Fibroblast of skin of left quadriceps (primary cell): Measurements from ENCODE around the gene HAAO.

ENCODE experiments used
- DNase-seq, 2 experiments: peaks; one replicate each; pipeline ENCODE4 v3.0.0-alpha.2; 2013; ENCODE audit warnings: low read depth in 2 of 2

Gene HAAO

GRCh38 chr2:42793334-42794270 is 1.2 kb upstream of the HAAO start:
- no peak for DNase-seq

GRCh38 chr2:42792087-42792582 is 248 bp downstream of the HAAO start:
- no peak for DNase-seq

GRCh38 chr2:42791606-42792005 is 777 bp downstream of the HAAO start:
- no peak for DNase-seq

- no peak for DNase-seq
Measured at GRCh38 chr2:42789751-42790150, 2.6 kb downstream of the HAAO start.

- DNase-seq, result no peak
Measured at GRCh38 chr2:42788882-42789281, 3.5 kb downstream of the HAAO start.

- no peak for DNase-seq
Measured at GRCh38 chr2:42788478-42788793, 3.9 kb downstream of the HAAO start.

GRCh38 chr2:42787788-42788477 is 4.5 kb downstream of the HAAO start:
- no peak for DNase-seq

- no peak for DNase-seq
Measured at GRCh38 chr2:42787424-42787787, 5.0 kb downstream of the HAAO start.

GRCh38 chr2:42786561-42787345 is 5.6 kb downstream of the HAAO start:
- DNase-seq, result no peak

GRCh38 chr2:42784204-42784880 is 8.0 kb downstream of the HAAO start:
- no peak for DNase-seq

- DNase-seq, result no peak
Measured at GRCh38 chr2:42783511-42783910, 8.9 kb downstream of the HAAO start.

- DNase-seq, result no peak
Measured at GRCh38 chr2:42781181-42781580, 11.2 kb downstream of the HAAO start.

- DNase-seq, result no peak
Measured at GRCh38 chr2:42777883-42778805, 14.2 kb downstream of the HAAO start.

- DNase-seq, result no peak
Measured at GRCh38 chr2:42775810-42776209, 16.6 kb downstream of the HAAO start.

GRCh38 chr2:42775186-42775585 is 17.2 kb downstream of the HAAO start:
- no peak for DNase-seq

GRCh38 chr2:42771546-42772153 is 20.7 kb downstream of the HAAO start:
- no peak for DNase-seq

GRCh38 chr2:42770288-42771131 is 21.9 kb downstream of the HAAO start:
- no peak for DNase-seq

GRCh38 chr2:42769583-42770287 is 22.6 kb downstream of the HAAO start:
- DNase-seq, result no peak
